SHP77 (cell line): ENCODE measurements around the gene LMOD3.
A peak's percentile ranks its signal among the peaks of the same experiment; 100 is the strongest.

Experiments
- DNase-seq, 2 experiments: peaks; one replicate each; lab custom pipeline; 2025; lab: John Stamatoyannopoulos, UW

Gene LMOD3

GRCh38 chr3:69091389-69092029, 30.9 kb downstream of the LMOD3 start:
- no peak for DNase-seq

- DNase-seq, result no peak
Measured at GRCh38 chr3:69090021-69090420, 32.4 kb downstream of the LMOD3 start.

DNA sequence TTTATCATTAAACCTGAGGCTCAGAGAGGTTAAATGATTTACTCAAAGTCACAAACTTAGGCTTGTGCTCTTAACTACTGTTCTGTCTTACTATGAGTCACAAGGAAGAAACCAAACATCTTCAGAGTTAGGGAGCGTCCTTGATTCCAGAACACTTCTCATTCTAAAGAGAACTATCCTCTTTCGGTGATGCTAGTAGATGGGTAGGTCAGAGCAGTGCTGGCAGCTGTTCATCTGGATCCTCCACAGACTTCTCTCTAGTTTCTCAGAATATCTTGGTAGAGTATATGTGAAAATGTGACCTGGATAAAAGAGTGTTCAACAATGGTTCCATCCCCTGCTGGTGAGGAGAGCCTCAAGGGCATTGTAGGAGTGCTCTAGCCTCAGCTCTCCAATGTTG, 34.3 kb downstream of the LMOD3 start:
- DNase-seq, result no peak

DNA sequence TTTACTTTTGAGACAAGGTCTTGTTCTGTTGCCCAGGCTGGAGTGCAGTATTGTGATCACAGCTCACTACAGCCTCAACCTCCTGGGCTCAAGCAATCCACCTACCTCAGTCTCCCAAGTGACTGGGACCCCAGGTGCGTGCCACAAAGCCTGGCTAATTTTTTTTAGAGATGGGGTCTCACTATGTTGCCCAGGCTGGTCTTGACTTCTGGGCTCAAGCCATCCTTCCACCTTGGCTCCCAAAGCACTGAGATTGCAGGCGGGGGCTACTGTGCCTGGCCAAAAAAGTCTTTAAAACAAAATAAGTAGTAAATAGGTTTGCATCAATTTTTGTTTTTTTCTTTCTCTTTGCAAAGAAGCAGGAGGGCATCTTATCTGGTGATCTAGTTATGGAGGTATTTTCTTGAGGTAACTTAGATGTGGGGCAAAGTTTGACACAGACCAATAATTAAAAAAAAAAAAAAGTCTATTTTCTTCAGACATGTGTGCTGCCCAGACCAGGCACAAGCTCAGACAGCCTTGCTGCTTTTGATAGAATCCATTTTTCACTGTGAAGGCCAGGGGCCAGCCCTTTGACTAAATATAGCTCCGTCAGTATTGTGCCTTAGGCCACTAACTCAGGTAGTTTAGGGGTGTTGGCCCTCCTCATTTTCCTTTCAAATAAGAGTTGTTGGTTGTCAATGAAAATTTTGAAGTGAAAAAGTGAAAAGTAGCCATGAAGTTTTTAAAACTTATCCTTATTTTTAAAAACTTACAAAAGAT, 35.2 kb downstream of the LMOD3 start:
- no peak for DNase-seq

- DNase-seq, result peak; percentile 42 to 74
Measured at GRCh38 chr3:69085833-69086722, 36.3 kb downstream of the LMOD3 start.

- DNase-seq, result peak in 1 of 2 experiments; percentile 5
Measured at GRCh38 chr3:69085168-69085832, 37.1 kb downstream of the LMOD3 start.

GRCh38 chr3:69084326-69085167, 37.8 kb downstream of the LMOD3 start, which contains the start of gene ARL6IP5:
TSS of gene ARL6IP5 (plus strand) at chr3:69084937. CDS start at chr3:69085048, 111 bp downstream.
- peak; percentile 79 to 90 for DNase-seq

GRCh38 chr3:69082805-69083204, 39.6 kb downstream of the LMOD3 start:
- no peak for DNase-seq

GRCh38 chr3:69082361-69082760, 40.0 kb downstream of the LMOD3 start:
- no peak for DNase-seq

- DNase-seq, result no peak
Measured at GRCh38 chr3:69081583-69082262, 40.7 kb downstream of the LMOD3 start.

- peak; percentile 63 to 87 for DNase-seq
Measured at GRCh38 chr3:69080233-69080920, 42.0 kb downstream of the LMOD3 start, which contains the start of gene UBA3. TSS of gene UBA3 (minus strand) at chr3:69080365. CDS start at chr3:69080353, 12 bp downstream.

DNA sequence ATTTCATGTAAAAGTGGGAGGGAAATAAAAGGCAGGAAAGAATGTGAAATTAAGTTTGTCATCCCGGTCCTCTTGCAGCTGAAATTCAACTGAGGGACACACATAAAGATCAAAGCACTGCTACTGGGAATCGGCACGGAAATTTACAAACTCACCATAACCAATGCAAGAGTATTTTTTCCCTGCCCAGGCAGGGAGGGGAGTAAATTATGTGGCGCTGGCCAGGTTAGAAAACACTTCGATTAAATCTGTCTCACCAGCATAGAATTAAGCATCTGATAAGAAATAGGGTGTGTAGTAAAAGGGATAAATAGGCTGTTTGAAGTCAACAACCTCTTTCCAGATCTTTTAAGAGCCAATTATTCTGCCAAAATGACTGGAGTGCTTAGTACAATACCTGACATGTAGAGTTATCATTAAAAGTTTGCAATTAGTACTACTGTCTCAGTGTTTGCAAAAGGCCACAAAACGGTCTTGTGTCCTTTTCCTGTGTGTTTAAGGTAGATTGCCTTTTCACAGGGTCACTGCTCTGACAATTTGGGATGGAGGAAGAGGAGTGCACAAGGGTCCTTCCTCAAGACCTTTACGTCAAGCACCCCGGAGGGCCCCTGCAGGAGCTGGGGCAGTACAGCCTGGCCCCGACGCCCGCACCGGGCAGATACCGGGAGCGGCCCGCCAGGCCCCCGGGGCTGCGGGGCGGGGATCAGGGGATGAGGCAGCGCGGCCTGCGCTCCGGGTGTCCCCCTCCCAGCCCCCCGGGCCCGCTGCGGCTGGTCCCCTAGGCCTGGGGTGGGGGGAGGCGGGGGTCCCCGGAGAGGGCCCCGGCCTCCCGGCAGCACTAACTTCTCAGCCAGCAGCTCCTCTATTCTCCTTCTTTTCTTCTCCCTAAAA, 42.9 kb downstream of the LMOD3 start:
- peak in 1 of 2 experiments; percentile 10 for DNase-seq

- no peak for DNase-seq
Measured at GRCh38 chr3:69072928-69073327, 49.5 kb downstream of the LMOD3 start.

DNA sequence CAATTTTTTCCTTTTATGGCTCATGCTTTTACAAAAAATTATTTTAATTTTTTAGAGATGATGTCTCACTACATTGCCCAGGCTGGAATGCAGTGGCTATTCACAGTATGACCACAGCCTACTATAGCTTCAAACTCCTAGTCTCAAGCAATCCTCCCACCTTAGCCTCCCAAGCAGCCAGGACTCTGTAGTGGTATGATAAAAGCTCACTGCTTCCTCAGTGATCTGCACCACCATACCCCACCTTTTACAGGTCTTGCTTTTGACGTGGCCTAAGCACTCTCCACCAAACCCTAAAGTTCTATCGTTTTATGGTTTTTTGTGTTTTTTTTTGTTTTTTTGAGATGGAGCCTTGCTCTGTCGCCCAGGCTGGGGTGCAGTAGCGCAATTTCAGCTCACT, 56.3 kb downstream of the LMOD3 start:
- no peak for DNase-seq

DNA sequence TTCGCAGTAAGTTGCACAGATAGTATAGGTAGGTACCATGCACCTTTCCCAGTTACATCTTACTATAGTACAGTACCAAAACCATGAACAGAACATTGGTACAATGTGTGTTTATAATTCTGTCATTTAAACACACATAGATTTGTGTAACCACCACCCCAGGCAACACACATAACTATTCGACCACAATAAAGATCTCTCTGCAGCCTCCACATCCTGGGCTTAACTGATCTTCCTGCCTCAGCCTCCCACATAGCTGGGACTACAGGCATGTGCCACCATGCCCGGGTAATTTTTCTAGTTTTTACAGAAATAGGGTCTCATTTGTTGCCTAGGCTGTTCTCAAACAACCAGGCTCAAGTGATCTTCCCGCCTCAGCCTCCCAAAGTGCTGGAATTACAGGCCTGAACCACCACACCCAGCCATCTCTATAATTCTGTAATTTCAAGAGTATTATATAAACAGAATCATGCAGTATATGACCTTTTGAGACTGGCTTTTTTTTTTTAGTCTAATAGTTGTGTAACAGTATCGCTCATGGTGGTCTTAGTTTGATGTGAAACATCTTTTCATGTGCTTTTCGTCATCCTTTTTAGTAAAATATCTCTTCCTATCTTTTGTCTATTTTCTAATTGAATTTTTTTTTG, 57.0 kb downstream of the LMOD3 start:
- DNase-seq, result no peak

GRCh38 chr3:69063636-69064035, 58.8 kb downstream of the LMOD3 start:
- DNase-seq, result no peak

- no peak for DNase-seq
Measured at GRCh38 chr3:69059688-69060087, 62.7 kb downstream of the LMOD3 start.

DNA sequence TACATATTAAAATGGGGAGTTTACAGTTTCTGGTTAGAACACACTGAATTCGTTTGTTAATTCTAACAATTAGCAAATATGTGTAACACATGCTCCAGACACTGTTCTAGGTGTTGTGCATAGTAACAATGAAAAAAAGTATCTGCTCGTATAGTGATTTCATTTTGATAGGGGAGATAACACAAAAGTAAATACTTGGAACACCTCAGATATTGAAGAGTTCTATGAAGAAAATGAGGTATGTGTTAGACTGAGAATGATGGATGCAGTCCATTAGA, 63.5 kb downstream of the LMOD3 start:
- DNase-seq, result no peak
